Activated CD4-positive, alpha-beta T cell treated with anti-CD3 and anti-CD28 coated beads for 4 hours (primary cell): ENCODE measurements around the gene GINS1.
"Not testable (repeated sequence)": the region's sequence is repeated elsewhere in the genome, so short reads cannot be mapped to it uniquely, and the experiment has no call there.

Source experiments
- DNase-seq, 2 donors: peaks; one replicate each; pipeline ENCODE4 v3.0.0-alpha.2; 2020

GINS1 gene

GRCh38 chr20:25390538-25391528 is 16.6 kb upstream of the GINS1 start, which contains the start of gene ABHD12:
Gene ABHD12 (minus strand): TSS chr20:25390835. CDS start chr20:25390703, 132 bp downstream.
- DNase-seq, result peak; percentile 94 to 95

GRCh38 chr20:25394276-25394675 is 13.2 kb upstream of the GINS1 start:
- DNase-seq, result no peak

- DNase-seq, result no peak
Measured at GRCh38 chr20:25394996-25395395, 12.5 kb upstream of the GINS1 start.

GRCh38 chr20:25397096-25397495 is 10.4 kb upstream of the GINS1 start:
- no peak for DNase-seq

- no peak for DNase-seq
Measured at GRCh38 chr20:25397821-25398220, 9.7 kb upstream of the GINS1 start.

GRCh38 chr20:25398376-25399036 is 9.0 kb upstream of the GINS1 start:
- DNase-seq, result no peak

- peak; percentile 4 to 29 for DNase-seq
Measured at GRCh38 chr20:25399037-25399430, 8.4 kb upstream of the GINS1 start.

- DNase-seq, result not testable (repeated sequence)
Measured at GRCh38 chr20:25400291-25400732, 7.2 kb upstream of the GINS1 start.

GRCh38 chr20:25402583-25402982 is 4.9 kb upstream of the GINS1 start:
- no peak for DNase-seq

GRCh38 chr20:25408170-25408547 is 686 bp downstream of the GINS1 start:
- DNase-seq, result no peak

GRCh38 chr20:25408890-25409289 is 1.4 kb downstream of the GINS1 start:
- no peak for DNase-seq

GRCh38 chr20:25418776-25419175 is 11.3 kb downstream of the GINS1 start:
- DNase-seq, result no peak

- DNase-seq, result no peak
Measured at GRCh38 chr20:25421102-25421501, 13.6 kb downstream of the GINS1 start.

- DNase-seq, result no peak
Measured at GRCh38 chr20:25422032-25422431, 14.6 kb downstream of the GINS1 start.

GRCh38 chr20:25424536-25424935 is 17.1 kb downstream of the GINS1 start:
- no peak for DNase-seq

- DNase-seq, result no peak
Measured at GRCh38 chr20:25437153-25437581, 29.7 kb downstream of the GINS1 start.

- no peak for DNase-seq
Measured at GRCh38 chr20:25439328-25439727, 31.9 kb downstream of the GINS1 start.

GRCh38 chr20:25444556-25444955 is 37.1 kb downstream of the GINS1 start:
- no peak for DNase-seq

GRCh38 chr20:25447671-25448070 is 40.2 kb downstream of the GINS1 start:
- no peak for DNase-seq

GRCh38 chr20:25452333-25452732 is 44.9 kb downstream of the GINS1 start:
- no peak for DNase-seq

GRCh38 chr20:25453035-25453810 is 45.8 kb downstream of the GINS1 start:
- DNase-seq, result no peak

- DNase-seq, result no peak
Measured at GRCh38 chr20:25454153-25454900, 46.9 kb downstream of the GINS1 start.
